ENCODE data around the gene TMEM62.
"Not testable (repeated sequence)": the region's sequence is repeated elsewhere in the genome, so short reads cannot be mapped to it uniquely, and the experiment has no call there.

The TMEM62 gene

DNA sequence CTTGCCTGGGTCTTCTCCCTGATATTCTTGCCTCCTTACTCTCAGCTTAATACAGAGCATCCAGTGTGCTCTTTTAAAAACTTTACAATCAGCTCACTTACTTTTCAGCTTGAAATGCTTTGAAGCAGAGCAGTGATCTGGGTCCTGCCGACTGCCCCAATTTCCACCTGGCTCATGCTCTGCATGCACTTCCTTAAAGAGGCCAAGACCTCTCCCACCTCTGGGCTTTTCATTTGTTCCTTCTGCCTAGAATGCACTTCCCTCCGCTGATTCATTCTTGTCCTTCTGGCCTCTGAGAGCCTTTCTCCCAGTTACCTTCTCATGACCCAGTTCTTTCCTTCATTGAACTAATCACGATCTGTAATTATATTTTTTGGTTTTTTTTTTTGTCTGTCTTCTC is 49.9 kb downstream of the TMEM62 start:
- DNase-seq (ENCODE audit: low spot score): no peak

DNA sequence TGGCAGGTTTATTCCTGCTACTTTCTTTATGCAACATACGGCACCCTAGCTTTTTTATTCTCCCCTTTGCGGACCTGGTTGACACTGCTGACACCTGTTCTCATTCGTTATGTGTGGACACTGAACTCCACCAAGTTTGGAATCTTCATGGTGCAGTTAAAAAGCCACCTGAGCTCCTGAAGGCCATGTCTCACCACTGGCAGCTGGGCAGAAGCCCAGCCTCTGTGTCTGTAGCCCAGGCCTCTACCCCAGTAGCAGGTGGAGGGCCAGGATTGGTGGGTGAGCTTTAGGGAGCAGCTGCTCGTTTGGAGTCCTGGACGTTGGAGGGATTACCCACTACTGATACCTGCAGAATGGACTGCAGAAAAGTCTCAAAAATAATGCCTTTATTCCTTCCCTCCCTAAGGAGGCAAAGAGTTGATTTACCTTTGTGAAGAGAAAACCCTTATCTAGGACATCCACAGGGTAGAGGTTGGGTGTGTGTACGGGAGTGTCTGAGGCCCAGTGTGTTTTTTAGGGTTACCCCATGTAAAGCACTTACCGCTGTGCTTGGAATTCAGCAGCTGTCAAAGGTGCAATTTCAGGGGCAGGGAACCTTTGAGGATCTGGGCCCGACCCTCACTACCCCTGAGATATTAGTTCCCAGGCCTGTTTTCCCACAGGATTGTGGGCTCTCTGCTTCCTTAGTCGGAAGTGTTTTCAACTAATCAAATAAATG is 51.2 kb downstream of the TMEM62 start:
- no peak for DNase-seq (ENCODE audit: low spot score)

DNA sequence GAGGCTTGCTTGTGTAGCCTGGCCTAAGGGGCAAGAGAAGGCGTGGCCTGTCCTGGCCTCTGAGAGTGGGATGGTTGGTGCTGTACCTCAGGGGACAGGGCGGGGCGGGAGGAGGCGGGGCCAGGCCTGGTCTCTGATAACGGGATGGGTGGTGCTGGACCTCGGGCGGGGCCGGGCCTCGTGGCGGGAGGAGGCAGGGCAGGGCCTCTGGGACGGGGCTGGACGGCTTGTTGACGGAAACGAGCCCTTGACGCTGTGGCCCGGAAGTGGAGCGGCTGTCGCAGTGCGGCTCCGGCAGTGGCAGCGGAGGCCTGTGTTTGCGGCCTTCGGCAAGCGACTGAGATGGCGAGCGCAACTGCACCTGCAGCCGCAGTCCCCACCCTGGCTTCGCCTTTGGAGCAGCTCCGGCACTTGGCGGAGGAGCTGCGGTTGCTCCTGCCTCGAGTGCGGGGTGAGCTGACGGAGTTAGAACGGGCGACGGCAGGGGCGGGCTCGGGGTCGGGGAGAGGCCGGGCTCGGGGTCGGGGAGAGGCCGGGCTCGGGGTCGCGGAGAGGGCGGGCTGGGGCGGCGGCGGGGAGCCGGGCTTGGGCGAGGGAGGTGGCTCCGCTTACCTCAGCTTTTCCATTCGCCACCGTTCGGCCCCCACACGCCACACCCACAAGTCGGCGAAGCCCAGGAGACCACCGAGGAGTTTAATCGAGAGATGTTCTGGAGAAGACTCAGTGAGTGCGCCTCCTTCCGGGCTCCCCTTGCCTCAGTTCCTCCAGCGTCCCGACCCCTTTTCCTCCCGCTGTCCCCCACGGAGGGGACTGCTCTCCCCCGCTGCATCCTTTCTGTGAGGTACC is 52.0 kb downstream of the TMEM62 start, which contains the start of gene CCNDBP1:
Gene CCNDBP1 (plus strand): TSS at position 247 of the 846 bp plus-strand sequence. CDS start 96 bp downstream, at position 343.
- DNase-seq (ENCODE audit: low spot score): peak; percentile 91

DNA sequence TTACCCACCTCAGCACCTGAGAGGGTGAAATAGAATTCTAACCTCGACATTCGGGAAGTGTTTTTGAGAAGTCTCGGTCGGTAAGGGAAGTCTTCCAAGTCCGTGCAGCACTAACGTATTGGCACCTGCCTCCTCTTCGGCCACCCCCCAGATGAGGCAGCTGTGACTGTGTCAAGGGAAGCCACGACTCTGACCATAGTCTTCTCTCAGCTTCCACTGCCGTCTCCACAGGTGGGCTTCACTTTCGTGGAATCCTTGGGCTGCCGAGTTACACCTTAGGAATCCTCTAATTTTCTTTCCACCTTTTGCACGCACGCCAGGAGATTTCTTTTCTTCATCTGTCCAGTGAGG is 52.6 kb downstream of the TMEM62 start:
- DNase-seq (ENCODE audit: low spot score): peak; percentile 50

DNA sequence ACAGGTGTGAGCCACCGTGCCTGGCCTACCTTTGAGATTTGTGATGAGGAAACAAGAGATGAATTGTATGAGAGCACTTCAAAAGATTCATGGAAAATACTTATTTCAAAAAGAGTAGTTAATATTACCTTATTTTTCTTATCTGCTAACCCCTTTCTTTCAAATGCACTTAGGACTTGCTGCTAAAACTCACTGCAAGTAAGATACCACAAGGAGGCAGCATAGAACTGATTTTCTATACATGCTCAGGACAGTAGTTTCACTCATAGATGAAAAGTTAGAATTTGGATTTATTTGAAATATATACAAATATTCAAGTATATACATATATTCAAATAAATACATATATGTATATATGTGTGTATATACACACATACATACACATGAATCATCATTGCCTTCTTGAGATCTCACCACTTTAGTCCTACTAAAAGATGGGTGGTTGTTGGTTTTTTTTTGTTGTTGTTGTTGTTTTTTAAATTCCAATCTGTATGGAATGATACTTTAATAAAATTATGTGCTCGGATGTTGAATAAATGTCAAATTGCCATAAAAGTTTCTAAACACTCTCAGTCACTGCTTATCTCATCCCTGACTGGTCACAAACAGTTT is 54.3 kb downstream of the TMEM62 start:
- peak; percentile 84 for DNase-seq (ENCODE audit: low spot score)

DNA sequence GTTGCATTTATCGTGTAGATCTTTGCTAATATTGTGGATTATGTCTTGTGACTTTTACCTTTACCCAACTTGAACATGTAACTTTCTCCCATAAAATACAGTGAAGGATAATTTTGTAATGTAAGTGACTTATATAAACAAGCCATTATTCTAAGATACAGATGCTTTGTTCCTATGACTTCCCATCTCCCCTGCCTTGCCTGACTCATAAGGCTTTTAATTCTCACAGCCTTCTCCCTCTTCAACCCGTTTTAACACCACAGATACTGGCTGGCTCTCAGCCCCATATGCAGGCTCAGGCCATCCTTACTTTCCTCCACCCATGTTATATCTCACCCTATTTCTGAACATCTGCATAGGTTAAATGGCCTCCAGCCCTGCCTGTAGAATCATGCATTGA is 55.9 kb downstream of the TMEM62 start:
- no peak for DNase-seq (ENCODE audit: low spot score)

DNA sequence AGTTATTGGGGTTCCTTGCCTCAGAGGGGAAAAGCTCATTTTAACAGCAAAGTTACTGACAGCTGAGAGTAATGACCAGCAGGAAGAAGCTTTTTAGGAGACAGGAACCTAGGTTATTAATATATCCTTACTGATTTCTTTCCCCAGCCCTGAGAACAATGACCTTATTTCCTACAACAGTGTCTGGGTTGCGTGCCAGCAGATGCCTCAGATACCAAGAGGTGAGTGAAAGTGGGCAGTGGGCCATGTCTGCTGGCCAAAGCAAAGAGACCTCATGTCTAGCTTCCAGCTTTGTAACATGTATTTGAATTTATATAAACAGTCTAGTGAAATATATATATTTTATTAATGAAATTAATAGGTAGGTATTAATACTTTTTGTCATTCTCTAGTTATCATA is 56.8 kb downstream of the TMEM62 start:
- no peak for DNase-seq (ENCODE audit: low spot score)

DNA sequence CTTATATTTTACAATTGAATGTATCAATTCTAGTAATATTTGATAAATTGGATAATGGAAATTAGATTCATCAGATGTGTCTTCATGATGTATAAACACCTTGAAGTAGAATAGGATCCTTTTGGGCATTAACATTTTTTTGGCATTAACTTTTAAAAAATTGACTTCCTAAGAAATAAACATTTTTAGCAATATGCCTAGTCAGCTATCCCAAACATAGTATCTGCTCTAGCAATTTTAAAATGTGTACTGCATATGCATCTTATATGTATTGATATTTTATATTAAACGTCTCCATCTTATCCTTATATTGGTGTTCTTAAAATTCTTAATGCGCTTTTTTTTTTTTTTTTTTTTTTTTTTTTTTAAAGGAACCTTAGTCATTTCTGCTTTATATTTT is 60.3 kb downstream of the TMEM62 start:
- DNase-seq (ENCODE audit: low spot score): no peak

DNA sequence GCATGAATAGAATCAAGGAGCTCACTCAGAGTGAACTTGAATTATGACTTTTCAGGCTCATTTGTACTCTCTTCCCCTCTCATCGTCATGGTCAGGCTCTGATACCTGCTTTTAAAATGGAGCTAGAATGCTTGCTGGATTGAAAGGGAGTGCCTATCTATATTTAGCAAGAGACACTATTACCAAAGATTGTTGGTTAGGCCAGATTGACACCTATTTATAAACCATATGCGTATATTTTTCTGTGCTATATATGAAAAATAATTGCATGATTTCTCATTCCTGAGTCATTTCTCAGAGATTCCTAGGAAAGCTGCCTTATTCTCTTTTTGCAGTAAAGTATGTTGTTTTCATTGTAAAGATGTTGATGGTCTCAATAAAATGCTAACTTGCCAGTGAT is 61.4 kb downstream of the TMEM62 start:
- no peak for DNase-seq (ENCODE audit: low spot score)

DNA sequence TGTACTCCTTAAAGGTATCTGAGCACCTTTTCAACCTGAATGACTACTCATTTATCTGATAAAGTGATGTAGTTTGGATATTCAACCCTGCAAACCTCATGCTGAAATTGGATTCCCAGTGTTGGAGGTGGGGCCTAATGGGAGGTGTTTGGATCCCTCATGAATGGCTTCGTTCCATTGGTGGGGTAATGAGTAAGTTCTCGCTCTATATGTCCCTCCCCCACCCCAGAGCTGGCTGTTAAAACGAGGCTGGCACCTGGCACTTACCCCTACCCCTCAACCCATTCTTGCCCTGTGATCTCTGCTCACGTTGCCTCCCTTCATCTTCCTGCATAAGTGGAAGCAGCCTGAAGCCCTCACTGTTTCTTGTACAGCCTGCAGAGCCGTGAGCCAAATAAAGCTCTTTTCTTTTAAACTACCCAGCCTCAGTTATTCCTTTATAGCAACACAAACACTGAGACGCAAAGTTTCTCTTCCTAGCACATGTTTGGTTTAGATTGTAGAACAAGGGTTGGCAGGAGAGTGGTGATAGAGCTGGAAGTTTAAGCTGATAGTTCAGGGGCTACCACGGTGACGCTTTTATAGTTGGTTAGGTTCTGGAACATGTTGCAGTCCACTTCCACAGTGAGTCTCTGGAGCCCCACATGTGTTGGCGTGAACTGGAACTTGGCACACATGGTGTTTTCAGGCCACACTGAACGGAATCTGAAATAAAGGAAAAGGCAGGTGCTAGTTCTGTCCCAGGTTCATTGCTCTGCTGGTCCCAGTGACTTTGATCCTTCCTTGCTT is 63.6 kb downstream of the TMEM62 start:
- DNase-seq (ENCODE audit: low spot score): no peak

DNA sequence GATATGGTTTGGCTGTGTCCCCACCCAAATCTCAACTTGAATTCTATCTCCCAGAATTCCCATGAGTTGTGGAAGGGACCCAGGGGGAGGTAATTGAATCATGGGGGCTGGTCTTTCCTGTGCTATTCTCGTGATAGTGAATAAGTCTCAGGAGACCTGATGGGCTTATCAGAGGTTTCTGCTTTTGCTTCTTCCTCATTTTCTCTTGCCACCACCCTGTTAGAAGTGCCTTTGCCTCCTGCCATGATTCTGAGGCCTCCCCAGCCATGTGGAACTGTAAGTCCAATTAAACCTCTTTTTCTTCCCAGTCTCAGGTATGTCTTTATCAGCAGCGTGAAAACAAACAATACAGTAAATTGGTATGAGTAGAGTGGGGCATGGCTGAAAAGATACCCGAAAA is 64.4 kb downstream of the TMEM62 start:
- not testable (repeated sequence) for DNase-seq (ENCODE audit: low spot score)

DNA sequence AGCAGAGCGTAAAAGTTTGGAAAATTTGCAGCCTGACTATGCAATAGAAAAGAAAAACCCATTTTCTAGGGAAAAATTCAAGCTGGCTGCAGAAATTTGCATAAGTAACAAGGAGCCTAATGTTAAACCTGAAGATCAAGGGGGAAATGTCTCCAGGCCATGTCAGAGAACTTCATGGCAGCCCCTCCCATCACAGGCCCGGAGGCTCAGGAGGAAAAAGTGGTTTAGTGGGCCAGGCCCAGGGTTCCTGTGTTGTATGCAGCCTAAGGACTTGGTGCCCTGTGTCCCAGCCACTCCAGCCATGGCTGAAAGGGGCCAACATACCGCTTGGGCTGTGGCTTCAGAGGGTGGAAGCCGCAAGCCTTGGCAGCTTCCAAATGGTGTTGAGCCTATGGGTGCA is 65.2 kb downstream of the TMEM62 start:
- DNase-seq (ENCODE audit: low spot score): not testable (repeated sequence)

DNA sequence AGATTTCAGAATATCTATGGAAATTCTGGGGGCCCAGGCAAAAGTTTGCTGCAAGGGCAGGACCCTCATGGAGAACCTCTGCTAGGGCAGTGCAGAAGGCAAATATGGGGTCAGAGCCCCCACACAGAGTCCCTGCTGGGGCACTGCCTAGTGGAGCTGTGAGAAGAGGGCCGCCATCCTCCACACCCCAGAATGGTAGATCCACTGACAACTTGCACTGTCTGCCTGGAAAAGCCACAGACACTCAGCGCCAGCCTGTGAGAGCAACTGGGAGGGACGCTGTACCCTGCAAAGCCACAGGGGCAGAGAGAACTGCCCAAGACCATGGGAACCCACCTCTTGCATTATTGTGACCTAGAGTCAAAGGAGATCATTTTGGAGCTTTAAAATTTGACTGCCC is 65.6 kb downstream of the TMEM62 start:
- no peak for DNase-seq (ENCODE audit: low spot score)

DNA sequence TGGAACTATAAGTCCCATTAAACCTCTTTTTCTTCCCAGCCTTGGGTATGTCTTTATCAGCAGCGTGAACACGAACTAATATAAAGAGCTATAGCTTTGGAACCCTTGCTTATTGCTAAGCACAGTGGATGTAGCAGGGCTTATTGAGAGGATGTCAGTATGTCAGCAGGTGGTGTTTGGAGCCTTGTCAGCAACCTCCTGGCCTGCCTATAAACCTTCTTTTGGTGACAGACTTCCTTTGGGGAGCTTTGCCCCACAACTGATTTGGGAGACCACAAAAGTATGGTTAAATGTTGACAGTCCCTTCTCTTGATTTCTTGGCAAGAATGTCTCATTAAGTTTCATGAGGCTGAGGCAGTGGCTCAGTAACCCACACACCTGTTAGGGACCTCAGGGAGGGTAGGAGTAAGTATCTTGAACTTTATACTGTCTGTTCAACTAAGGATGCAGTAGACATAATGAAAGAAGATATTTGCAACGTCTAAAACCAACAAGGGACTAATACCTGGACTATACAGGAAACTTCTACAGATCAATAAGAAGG is 66.6 kb downstream of the TMEM62 start:
- no peak for DNase-seq (ENCODE audit: low spot score)

DNA sequence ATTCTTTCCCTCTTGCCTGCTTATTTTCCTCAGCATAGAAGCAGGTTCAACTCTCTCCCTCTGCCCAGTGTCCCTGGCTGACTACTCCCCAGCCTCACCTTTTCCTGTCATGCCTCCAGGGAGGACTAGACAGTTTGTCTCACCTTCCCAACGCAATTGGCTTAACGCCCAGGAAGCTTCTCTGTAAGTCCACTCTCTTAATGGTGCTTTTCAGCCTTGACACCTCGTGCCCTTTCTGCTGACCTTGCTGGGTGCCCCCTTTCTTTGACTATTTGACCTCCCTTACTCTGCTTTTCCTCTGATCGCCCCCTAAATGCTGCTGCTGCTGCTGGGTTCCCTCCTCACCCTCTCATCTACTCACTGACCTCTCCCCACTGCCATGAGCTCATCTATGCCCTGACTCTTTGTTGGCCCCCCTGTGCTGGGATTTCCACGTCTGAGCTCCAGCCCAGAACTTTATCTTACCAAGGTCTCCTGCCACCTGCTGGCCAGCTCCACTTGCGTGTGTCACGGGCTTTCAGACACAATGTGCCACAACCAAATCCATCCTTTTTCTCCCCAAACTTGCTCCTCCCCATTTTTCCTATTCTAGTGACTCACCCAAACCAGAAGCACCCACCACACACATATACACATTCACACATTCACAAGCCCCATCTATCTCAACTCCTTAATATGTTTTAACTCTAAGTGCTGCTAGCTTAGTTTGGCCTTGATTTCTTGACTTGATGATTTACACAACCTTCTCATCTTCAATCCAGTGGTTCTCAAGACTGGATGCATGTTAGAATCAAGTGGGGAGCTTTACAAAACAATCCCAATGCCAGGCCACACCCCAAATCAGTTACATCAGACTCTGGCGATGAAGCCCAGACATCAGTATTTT is 70.9 kb downstream of the TMEM62 start:
- DNase-seq (ENCODE audit: low spot score): peak; percentile 72

DNA sequence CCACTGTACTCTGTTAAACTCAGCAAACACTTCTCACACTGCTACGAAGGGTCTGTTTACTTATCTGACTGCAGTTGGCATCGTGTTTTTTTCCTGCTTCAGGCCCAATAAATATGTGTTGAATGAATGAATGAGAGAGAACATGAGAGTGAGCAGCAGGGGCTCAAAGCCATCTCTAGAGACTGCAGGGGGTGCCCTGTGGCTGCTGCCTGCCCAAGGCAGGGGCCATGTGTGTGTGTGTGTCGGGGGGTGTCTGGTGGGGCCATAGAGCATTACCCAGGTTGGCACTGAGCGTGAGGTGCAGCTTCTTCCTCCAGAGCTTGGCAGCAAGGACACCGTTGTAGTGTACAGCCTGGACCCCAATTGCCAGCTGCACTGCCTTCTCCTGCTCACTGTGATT is 72.7 kb downstream of the TMEM62 start:
- DNase-seq (ENCODE audit: low spot score): no peak

DNA sequence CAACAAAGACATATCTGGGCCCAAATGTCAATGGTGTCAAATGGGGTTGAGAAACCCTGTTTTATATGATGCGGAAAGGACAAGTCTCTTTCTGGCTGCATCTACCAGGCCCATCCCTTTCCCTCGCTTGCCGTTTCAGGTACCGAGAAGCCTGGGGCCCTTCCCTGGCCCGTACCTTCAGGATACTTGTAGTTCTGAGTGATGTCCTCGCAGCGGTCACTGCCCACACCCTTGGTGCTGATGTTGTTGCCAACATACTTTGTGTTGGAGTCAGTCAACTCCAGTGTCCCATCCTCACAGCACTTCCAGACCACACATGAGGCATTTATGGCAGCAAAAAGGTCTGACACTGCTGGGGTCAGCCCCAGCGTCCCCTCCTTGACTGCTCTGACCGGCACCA is 73.6 kb downstream of the TMEM62 start:
- no peak for DNase-seq (ENCODE audit: low spot score)

DNA sequence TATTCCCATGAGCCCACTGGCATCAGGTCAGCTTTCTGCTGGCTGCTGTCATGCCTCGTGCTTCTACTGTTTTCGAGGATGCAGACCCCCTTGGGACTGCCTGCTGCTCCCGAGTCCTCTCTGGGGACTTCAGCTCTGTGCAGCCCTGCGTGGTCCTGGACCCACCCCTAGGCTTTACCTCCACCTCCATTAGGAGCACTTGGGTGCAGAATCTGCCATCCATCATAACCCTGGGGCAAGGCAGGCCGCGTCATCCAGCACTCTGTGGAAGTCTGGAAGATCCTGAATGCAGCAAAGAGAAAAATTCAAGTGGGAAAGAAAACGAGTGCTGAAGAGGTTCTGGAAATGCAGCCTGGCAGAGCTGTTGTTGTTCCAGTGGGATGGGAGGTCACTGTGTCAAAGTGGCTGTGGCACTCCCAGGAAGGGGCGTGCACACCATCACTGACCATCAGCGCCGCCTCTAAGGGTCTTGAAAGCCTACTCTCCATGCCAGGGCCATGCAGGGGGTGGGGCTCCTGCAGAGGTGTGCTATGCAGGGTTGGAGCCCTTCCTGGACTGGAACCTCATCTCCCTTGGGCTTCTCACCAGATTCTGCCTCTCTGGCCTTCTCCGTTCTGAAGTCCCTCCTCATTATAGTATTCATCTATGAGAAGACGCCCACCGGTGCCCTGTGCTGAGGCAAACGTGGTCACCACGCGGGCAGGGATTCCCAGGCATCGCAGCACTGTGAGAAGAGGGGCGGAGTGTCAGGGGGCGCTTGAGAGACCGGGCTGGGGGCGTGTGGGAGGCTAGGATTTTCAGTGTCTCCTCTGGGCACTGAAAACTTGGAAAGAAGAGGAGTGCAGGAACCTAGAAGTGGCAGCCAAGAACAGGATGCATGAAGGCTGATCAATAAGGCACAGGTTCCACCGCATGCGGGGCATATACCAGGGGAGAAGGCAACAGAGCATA is 74.9 kb downstream of the TMEM62 start:
- DNase-seq (ENCODE audit: low spot score): no peak

DNA sequence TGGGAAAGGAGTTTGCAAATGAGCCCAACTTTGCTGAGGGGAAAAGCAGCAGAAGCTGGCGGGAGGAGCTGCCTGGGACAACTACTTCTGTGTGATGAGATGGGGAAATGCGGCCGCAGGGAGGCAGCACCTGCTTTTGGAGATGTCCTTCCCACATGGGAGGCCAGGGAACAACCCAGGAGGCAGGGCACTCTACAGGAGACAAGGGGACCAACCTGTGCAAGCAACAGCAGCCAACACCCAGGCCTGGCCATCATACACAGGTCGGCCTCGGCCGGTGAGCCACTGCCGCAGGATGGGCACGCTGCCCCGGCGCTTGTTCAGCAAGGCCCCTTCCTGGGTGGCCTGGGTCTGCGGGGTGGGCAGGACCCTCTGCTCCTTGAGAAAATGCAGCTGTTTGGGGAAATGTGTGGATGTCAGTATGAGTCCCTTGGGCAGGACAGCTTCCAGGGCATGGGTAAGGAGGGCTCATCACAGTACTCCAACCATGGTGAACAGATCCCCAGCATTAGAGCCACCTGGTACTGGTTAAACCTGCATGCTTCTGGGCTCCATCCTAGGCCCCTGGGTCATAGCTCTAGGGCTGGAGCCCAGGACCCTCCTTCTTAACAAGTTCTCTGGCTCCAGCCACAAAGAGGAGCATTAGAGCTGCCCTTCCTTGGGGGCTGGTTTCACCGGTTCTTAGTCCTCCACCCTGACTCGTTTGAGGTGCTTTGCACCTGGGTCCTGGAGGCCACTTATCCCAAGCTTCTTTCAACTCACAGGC is 75.9 kb downstream of the TMEM62 start:
- DNase-seq (ENCODE audit: low spot score): no peak

Data from RKO (cell line).